Stimulated activated CD8-positive, alpha-beta memory T cell treated with anti-CD3 and anti-CD28 coated beads, Interleukin-15, amount 100 ng/mL, for 1 hour (primary cell): ENCODE measurements around the gene SCFD2.
"Not testable (repeated sequence)": the region's sequence is repeated elsewhere in the genome, so short reads cannot be mapped to it uniquely, and the experiment has no call there.

ENCODE experiments used
- DNase-seq: peaks from one replicate; pipeline ENCODE4 v3.0.0-alpha.2; 2020; ENCODE audit warnings: low read depth

SCFD2 gene

DNA sequence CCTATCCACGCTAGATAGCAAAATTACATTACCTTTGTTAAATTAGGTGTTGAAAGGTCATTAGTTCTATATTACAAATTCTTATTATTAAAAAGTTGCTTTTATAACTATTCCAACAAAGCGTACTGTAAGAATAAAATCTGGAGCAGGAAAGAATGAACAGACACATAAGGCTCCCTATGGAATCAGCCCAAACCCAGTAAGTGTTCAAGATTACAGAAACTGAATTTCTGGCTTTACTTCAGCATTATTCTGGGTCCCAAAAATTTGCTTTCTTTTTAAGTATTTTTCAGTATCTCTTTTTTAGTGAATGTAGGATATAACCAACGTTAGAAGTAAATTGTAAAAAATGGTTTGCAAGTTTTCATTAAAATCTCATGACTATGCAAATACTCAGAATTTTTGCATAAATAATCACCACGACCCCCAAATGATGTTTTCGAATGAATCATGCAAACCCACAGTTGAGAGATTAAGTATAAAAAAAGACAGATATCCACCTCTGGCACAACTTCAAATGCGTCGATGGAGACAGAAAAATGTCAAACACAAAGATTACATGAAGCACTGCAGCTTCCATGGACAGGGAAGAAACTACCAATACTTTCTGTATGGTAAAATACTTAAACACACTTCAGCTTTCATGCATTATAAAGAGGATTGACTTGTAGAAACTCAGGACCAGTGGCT is 265.2 kb downstream of the SCFD2 start:
- DNase-seq: no peak

DNA sequence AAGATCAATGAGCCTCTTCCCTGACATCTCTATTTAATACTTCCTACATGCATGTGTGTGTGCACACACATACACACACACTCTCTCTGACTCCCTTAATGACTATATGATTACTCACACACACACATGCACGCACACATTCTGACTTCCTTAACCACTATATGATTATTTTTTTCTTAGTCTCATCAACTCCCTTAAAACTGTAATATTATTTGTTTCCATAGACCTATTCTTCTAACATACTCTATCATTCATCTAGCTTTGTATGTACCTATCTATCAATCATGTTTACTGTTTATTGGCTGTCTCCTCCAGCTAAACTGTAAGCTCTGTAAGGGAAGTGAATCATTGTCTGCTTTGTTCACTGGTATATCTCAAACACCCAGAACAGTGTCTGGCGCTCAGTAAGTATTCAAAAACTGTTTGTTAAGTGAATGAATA is 267.2 kb downstream of the SCFD2 start:
- no peak for DNase-seq

DNA sequence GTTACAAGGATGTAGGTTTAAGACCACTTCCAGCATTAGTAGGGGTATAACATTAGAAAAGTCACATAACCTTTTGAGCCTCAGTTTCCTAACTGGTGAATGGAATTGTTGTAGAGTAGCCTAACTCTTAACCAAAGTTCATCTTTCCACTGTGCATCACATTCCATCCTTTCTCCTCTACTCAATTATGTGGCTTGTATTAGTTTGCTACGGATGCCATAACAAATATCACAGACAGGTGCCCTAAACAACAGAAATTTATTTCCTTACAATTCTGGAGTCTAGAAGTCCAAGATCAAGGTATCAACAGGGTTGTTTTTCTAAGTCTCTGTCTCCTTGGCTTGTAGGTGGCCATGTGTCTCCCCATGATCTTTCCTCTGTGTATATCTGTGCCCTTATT is 271.8 kb downstream of the SCFD2 start:
- DNase-seq: no peak

DNA sequence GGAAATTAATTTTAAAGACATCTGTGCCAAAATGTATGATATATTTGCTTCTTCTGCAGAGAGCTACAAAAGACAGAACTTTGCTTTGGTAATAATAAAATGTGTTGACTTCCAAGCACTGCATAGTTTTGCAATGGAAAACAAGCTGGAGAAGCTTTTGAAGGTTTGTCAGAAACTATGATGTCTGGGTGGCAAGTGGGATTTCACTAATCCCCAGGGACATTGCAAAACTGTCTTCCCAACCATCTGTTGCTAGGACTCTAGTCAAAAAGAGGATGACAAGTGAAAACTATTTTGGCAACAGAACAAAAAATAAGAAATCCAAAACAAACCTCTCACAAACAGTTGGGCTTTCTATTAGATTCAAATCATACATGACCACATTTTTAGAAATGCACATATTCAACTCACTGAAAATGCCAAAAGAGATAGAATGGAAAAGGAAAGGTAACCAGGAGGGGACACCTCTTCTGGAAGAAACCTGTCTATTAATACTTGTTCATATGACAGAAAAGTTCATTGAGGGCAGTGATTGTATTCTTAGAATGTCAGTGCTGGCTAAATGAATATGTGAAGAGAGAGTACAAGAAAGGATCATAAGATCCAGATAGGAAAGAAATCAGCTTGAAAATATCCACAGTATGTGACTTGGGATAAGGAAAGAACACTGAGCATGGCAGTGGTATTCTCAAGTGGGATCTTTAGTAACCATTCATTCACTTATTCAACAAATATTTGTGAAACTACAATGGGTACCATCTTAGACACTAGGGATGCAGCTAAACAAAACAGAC is 275.7 kb downstream of the SCFD2 start:
- DNase-seq: no peak

DNA sequence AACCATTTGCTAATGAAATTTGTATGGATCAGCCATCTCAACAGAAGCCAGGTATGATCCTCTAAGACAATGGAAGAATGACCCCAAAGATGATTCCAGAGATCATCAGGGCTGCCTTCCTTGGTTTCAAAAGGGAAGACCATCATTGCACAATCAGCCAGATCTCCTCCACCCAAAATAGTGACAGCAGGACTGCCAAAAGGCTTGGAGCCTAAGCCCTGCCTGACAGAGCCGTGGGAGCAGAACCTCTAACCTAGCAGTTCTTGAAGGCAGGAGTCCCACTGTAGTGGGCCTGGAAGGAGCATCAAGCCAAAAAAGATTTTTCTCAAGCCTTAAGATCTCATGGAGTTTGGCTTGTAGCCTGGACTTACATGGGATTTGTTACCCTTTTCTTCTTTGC is 277.7 kb downstream of the SCFD2 start:
- DNase-seq: no peak

DNA sequence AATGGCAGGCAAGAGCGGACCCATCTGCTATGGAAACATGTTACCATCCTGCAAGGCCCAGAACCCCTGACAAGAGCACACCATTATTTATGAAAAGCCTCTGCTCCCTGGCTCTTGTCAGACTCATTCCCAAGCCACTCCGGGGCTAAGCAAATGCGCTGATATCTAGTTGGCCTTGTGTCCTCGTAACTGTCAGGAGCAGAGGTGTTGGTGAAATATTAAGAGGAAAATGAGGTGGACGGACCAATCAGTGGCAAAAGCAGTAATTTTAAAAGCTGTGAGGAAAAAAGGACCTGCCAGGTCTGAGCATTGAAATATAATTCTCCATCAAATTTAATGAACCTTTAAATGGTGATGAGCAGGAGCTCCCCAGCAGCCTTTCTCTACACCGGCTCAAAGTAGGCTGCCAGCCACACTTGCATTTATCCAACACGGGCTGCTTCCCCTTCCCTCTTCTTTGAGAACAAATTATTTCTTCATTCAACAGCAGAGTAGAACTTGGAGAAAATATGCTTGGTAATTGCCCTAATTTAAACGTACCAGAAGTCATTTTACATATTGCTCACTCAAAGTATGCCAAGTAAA is 289.4 kb downstream of the SCFD2 start:
- no peak for DNase-seq

DNA sequence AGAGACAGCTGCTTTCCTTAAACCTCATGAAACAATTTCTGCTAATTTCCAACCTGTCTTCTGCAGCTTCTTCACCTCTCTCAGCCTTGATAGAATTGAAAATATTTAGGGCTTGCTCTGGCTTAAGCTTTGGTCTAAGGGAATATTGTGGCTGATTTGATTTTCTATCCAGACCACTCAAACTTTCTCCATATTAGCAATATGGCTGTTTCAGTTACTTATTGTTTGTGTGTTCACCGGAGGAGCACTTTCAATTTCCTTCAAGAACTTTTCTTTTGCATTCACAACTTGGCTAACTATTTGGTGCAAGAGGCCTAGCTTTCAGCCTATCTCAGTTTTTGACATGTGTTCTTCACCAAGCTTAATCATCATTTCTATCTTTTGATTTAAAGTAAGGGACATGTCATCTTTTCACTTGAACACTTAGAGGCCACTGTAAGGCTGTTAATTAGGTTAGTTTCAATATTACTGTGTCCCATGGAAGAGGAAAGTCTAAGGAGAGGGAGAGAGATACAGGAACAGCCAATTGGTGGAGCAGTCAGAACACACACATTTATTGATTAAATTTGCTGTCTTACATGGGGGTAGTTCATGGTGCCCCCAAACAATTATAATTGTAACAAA is 290.6 kb downstream of the SCFD2 start:
- DNase-seq: no peak

DNA sequence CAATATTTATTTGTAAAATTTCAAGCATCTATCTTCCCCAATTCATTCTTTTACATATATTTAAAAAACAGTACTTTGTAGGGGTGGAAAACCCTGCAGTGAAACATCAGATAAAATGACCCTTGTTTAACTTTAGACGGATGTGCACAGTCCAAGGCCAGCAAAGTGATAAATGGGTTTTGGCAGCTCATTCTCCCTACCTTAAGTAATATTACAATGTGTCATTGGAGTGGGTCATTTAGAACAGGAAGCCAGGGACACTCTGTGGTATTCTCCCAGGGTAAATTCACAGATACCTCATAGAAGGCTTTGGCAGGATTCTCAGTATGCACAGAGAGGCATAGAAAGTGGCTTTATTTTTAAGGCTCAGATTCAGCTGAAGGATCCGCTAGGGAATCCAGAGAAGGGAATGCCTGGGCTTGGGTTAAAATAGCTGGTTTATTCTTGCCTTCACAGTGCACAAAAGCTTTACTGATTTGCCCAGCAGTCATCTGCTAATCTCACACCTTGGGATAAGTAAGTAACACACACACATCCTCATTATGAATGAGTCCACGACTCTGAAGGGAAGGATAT is 297.0 kb downstream of the SCFD2 start:
- DNase-seq: no peak

DNA sequence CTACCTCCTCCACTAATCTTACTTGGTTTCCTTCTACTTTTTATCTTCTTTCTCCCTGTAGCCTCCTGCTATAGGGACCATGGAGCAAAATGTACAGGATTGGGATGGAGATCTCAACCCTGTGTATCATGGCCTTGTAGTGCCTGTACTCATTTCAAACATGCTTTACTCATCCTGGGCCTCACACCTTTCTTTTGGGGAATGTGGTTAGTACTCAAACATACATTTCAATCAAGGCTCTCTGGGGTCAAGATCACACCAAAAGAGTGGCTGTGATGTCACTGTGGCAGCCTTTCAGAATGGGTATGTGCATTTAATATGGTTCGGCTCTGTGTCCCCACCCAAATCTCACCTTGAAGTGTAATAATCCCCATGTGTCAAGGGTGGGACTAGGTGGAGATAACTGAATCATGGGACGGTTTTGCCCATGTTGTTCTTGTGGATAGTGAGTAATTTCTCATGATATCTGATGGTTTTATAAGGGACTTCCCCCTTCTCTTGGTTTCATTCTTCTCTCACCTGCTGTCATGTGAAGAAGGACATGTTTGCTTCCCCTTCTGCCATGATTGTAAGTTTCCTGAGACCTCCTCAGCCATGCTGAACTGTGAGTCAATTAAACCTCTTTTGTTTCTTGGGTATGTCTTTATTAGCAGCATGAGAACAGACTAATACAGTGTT is 298.6 kb downstream of the SCFD2 start:
- no peak for DNase-seq

DNA sequence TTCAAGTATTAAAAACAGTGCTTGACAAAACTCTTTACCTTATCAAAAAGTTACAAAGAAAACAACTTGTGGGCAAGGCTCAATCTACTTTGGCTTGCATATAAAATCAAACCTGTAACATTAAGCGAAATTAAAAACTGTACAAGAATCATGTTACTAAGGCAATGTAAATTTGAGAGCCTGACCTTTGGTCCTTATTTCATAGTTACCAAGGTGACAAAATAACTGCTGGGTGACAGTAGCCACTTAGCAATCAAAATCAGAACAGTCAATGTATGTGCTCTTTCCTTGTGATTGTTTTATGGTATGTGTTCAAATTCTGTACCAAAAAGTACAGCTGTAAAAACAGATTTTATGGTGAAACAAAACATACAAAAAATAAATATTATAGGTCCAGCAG is 299.7 kb downstream of the SCFD2 start:
- no peak for DNase-seq

DNA sequence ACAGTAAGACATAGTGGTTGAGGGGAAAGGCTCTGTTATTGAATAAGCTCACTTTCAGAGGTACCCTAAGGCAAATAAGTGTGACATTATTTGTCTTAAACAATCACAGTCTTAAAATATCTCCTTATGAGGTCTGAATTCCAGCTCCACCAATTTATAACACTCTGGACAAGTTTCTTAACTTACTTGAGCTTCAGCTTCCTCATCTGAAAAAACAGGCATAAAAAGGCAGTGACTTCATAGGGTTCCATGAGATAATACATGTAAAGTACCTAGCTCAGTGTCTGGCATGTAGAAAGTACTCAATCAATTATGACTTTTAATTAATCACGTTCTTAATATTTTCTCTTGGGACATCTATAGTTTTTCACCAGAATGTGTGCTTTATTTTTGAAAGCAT is 301.3 kb downstream of the SCFD2 start:
- no peak for DNase-seq

DNA sequence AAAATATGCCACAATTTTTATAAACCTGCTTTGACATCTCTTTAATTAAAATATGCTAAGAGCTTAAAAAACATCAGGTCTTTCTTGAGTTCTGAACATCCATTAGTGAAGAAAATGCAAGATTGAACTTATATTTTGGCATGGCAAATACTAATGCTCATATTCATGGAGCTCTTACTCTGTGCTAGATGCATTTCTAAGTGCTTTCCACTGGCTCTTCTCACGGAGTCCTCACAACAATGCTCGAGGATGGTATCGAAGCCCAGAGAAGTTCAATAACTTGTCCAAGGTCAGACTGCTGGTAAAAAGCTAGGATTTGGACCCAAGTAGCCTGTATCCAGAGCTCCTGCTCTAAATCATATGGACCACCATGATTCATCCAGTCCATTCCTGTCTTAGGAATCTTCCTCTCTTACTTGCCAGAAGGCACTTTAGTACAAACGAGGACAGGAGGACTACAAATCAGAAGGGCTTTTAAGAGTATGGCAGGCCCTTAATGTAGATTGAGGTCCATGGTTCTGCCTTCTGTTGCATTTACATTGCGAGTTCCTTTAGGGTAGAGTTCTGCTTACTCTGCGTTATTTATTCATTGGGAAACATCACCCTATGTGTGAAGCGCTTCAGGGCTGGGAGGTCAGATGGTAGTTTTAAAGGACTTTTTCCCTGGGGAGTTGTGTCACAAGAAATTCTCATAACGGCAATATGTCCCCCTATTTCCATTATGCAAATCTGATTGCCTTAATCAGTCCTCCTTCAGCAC is 304.6 kb downstream of the SCFD2 start:
- no peak for DNase-seq

DNA sequence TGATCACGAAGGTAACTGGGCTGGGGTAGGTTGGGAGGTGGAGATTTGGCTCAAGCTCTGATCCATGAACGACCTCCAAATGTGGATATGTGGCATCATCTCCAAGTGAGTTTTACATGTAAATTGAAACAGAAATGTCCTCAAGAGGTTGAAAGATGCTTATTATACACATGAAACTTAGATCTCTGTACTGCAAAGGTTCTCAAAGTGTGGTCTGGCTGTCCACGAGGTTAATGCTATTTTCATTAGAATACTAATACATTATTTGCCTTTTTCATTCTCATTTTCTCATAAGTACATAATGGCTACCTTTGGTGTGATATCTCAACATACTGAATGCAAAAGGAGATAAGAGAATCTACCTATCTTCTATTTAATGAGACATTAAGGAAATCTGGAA is 305.6 kb downstream of the SCFD2 start:
- no peak for DNase-seq

DNA sequence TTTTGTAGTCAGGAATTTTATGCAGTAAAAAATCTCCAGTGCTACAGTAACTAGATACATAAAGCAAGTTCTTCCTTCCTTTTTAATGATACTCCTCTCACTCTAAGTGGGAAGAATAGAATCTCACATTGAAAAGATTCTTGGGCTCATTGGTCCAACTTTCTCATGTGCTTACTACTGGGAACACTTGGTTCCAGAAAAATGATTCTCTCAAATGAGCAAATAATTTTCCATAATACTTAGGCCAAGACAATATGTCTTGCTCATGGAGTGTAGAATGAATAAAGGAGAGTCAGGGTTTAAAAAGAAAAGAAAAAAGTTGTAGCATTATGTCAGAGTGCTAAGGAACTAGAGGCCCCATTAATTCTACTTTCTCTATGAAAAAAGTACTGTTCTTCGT is 306.0 kb downstream of the SCFD2 start:
- no peak for DNase-seq

DNA sequence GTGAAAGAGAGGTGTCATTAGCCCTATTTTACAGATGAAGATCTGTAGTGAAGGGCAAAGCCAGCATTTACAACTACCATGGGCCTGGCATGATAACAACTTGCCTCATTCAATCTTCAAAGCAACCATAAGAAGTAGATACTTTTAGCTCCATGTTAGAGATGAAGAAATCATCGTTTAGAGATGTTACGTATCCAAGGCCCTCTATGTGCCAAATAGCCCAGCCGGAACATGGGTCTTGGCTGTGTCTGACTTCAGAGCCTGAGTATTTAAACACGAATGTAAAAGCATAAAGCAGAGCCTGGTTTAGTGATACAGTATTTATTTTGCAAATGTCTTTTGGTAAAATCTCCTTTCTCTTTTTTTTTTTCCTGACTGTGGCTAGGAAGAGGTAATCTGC is 306.6 kb downstream of the SCFD2 start:
- no peak for DNase-seq

DNA sequence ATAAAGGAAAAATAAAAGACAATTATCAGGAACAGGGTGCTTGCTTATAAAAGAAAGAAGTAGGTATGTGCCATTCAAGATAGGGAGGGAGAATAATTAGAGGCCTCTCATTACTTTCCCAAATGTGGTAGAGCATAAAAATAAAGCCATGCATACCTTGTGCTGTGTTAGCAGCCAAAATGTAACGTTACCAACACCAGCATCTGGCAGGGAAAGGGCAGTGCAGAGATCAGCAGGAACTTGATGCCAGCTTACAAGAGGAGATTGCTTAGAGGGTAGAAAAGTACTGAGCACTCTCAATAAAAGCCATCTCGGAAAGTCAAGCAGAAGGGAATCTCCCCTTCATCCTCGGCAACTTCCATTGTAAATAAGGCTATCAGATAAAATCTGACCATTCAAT is 308.2 kb downstream of the SCFD2 start:
- DNase-seq: no peak

DNA sequence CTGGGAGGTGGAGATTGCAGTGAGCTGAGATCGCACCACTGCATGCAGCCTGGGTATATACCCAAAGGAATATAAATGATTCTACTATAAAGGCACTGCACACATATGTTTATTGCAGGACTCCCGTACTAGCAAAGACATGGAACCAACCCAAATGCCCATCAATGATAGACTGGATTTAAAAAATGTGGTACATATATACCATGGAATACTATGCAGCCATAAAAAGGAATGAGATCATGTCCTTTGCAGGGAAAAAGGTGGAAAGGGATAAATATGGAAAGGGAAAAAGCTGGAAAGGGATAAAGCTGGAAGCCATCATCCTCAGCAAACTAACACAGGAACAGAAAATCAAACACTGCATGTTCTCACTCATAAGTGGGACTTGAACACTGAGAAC is 308.8 kb downstream of the SCFD2 start:
- not testable (repeated sequence) for DNase-seq

DNA sequence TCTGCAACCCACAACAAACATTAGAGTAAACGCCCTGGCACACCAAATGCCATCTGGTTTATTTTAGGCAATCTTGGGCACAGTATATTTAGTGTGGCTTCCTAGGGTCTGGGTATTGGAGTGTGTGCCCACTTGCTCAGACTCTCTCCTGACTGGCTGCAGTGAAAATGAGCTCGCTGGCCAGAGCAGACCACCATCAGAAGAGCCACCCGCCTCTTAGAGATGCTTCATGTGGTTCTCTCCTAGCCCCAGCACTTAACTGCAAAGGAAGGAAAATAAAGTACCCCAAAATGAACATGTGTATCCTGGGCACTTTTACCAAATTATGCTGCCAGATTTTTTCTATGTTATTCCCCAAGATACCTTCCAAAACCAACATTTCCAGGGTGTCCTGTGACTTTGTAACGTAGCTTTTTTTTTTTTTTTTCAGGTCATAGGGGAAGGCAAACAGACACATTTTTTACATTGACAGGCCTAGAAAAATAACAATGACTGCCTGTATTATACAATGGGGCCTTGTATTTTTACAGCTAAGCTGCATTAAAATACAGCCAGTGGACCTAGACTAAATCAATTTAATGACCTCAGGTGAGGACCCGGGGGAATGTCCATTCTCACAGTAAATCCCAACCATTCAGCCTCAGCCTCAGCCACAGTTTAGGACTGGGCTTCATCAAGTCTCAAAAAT is 310.0 kb downstream of the SCFD2 start:
- no peak for DNase-seq

DNA sequence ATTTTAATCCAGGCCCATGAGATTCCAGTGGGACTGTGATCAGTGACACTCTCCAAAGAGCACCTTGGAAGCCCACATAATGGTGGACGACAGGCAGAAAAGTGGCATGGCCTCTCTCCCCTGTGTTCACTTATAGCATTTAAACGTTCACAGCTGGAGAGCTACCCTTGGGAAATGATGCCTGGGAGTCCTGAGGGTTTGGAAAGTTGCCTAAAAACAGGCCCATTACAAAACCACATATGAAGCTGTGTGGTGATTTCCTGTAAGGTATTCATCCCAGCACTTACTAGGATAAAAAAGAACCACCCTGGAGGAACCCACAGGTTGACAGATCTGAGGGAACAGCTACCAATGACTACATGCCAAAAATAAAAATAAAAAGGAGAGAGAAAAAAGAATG is 310.6 kb downstream of the SCFD2 start:
- DNase-seq: no peak

DNA sequence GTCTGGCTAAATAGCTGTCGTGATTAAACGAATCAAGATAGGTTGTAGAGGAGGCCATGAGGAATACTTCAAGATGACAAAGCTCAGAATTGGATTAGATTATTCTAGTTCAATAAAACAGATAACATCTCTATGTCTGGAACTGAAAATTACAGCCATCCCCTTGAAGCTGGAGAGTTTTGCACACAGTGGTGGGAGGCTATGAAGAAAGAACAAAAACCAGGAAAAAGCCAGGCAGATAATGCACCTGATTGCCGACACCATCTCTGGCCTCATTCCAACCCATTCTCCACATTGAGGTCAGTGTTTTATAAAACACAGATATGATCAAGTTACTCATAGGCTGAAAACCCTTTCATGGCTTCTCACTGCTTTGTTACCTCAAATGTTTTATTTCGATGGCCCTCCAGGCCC is 315.5 kb downstream of the SCFD2 start:
- DNase-seq: no peak

DNA sequence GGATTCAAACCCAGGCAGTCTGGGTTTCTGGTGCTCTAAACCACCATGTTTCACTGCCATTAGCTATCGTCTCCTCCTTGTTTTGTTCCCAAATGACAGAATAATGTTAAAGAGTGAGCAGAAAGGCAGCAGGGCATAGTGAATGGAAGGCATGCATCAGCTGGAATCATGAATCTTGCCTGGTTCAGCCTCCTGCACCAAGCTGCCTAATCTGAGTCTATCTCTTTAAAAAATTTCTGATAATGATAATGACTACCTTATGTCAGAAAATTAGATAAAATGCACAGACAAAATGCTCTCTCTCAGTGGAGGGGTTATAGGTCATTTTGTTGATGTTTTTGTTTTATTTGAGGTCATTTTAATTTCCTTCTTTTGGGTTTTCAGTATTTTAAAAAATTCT is 316.3 kb downstream of the SCFD2 start:
- DNase-seq: no peak
